Measurements from ENCODE around the gene SLC3A2. TPM values are rescaled to one million over a fixed set of nuclear protein-coding genes. Genes with fewer than 3 reads are reported as not detected.

Gene SLC3A2
- total RNA-seq, 2 experiments from 2014 or later = 289 to 321 TPM

- H3K36me3 ChIP-seq (ENCODE audit: insufficient read depth, low read length) = no peaks in the 10 kb centered on the region
- TF ChIP-seq, protein P1, sequence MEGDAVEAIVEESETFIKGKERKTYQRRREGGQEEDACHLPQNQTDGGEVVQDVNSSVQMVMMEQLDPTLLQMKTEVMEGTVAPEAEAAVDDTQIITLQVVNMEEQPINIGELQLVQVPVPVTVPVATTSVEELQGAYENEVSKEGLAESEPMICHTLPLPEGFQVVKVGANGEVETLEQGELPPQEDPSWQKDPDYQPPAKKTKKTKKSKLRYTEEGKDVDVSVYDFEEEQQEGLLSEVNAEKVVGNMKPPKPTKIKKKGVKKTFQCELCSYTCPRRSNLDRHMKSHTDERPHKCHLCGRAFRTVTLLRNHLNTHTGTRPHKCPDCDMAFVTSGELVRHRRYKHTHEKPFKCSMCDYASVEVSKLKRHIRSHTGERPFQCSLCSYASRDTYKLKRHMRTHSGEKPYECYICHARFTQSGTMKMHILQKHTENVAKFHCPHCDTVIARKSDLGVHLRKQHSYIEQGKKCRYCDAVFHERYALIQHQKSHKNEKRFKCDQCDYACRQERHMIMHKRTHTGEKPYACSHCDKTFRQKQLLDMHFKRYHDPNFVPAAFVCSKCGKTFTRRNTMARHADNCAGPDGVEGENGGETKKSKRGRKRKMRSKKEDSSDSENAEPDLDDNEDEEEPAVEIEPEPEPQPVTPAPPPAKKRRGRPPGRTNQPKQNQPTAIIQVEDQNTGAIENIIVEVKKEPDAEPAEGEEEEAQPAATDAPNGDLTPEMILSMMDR (conservative IDR thresholded peaks at IDR 0.05; ENCODE audit: low read length) = peak; percentile 98
- TF ChIP-seq EZH2phosphoT487 (IDR thresholded peaks at IDR 0.05; ENCODE audit: borderline replicate concordance, low read depth, low read length) = no peak
- no peaks in the 10 kb centered on the region for H3K9me3 ChIP-seq (ENCODE audit: low read length)
- POLR2A ChIA-PET = interaction anchor here (0.7 kb wide), 1 partner anchor 41 kb away, joined by 3 read pairs; no protein-coding TSS in a partner anchor
- H2AFZ ChIP-seq (ENCODE audit: low read length) = no peak overlapping the region
- intact Hi-C loops (cut with micrococcal nuclease; ENCODE audit: unreplicated experiment) = loop anchor here (1.0 kb wide), 3 partner anchors 69 to 306 kb away; no protein-coding TSS in a partner anchor
- CTCF ChIA-PET (ENCODE audit: unreplicated experiment) = interaction anchor here (0.9 to 2.0 kb wide), 3 partner anchors 70 to 117 kb away, joined by 3 to 9 read pairs (median 5); no protein-coding TSS in a partner anchor
- no TSS peak for BruUV-seq (replicated peaks)
- no peak overlapping the region for H3K4me2 ChIP-seq (ENCODE audit: low read length)
- peak; percentile 73 for DNase-seq (ENCODE audit: low spot score)
- no peak overlapping the region for H3K27ac ChIP-seq (ENCODE audit: low read depth, low read length, poor library complexity, severe bottlenecking)
- H3K79me2 ChIP-seq (ENCODE audit: insufficient read depth, low read depth, low read length) = no peaks in the 10 kb centered on the region
- H4K20me1 ChIP-seq (ENCODE audit: insufficient read depth, low read length) = no peaks in the 10 kb centered on the region
- no peaks in the 10 kb centered on the region for H3K9me2 ChIP-seq (ENCODE audit: insufficient read depth, low read length)
- no peak overlapping the region for H3K4me3 ChIP-seq (ENCODE audit: low read depth, low read length, poor library complexity, severe bottlenecking)
- no peaks in the 10 kb centered on the region for H3K4me1 ChIP-seq (ENCODE audit: insufficient read depth, low read length, poor library complexity, severe bottlenecking)
Observed at GRCh38 chr11:62905927-62906531, 25.3 kb downstream of the SLC3A2 start.

DNA sequence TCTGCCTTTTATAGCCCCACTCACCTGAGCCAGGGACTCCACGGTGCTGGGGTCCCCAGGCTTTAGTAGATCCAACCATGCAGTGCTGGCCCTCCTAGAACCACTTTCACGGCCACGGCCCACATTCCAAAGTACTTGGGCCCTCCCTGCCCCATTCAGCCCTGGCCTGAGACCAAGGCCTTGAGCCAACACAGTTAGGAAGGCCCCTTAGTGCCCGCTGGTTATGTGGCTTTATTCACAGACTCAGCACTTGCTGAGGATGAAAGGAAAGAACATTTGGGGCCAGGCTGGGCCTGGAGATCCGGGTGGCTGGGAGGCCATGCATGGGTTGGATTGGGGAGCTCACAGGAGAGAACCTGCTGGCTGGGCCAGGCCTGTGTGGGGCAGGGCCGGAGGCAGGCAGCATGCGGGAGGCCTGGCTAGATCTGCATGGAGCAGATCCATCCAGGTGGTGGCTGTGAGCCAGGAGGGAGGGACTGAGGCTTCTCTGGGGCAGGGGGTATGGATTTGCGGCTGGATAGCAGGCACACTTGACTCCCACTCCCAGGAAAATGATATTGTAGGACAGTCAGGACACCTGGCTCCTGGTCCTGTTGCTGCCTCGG lies 27.9 kb downstream of the SLC3A2 start:
- Histone ChIP-seq H3K9me2 (ENCODE audit: insufficient read depth, low read length) (no peaks in the 10 kb centered on the region), H3K4me2 (ENCODE audit: low read length) (no peak overlapping the region), H3K36me3 (ENCODE audit: insufficient read depth, low read length) (no peaks in the 10 kb centered on the region), H3K27ac (ENCODE audit: low read depth, low read length, poor library complexity, severe bottlenecking) (no peak overlapping the region), H4K20me1 (ENCODE audit: insufficient read depth, low read length) (no peaks in the 10 kb centered on the region), H3K4me3 (ENCODE audit: low read depth, low read length, poor library complexity, severe bottlenecking) (no peak overlapping the region), H2AFZ (ENCODE audit: low read length) (no peak overlapping the region), H3K9me3 (ENCODE audit: low read length) (no peaks in the 10 kb centered on the region), H3K4me1 (ENCODE audit: insufficient read depth, low read length, poor library complexity, severe bottlenecking) (no peaks in the 10 kb centered on the region), H3K79me2 (ENCODE audit: insufficient read depth, low read depth, low read length) (no peaks in the 10 kb centered on the region)
- no peak for DNase-seq (ENCODE audit: low spot score)
- no peak for TF ChIP-seq EZH2phosphoT487 (IDR thresholded peaks at IDR 0.05; ENCODE audit: borderline replicate concordance, low read depth, low read length)
- TF ChIP-seq, protein P1 (conservative IDR thresholded peaks at IDR 0.05; ENCODE audit: low read length) = no peak
- intact Hi-C loops (cut with micrococcal nuclease; ENCODE audit: unreplicated experiment) = no loop called here
- no TSS peak for BruUV-seq (replicated peaks)
- POLR2A ChIA-PET = no interaction called here
- CTCF ChIA-PET (ENCODE audit: unreplicated experiment) = no interaction called here
